Aorta (tissue), 5 donors: ENCODE results near the gene SPATS2L. TPM values are rescaled to one million over a fixed set of nuclear protein-coding genes. Genes with fewer than 3 reads are reported as not detected.

ENCODE experiments used
- ATAC-seq: fragments of 200-7000 bp; cut with Tn5 transposase; one replicate; pipeline ENCODE4 v1.9.1; 2022; ENCODE audit warnings: moderate library complexity; ENCODE audit not compliant: low FRiP score
- DNase-seq, 2 donors: peaks; one replicate each; pipeline ENCODE4 v3.0.0-alpha.2; 2020
- H3K27ac ChIP-seq, 2 donors: one replicate each; pipeline ENCODE4 v1.5.1; 2013; ENCODE audit warnings: low read length in 2 of 2, mild to moderate bottlenecking in 2 of 2, moderate library complexity in 2 of 2, control low read depth in 1 of 2, inconsistent platforms in 1 of 2, low read depth in 1 of 2
- H3K27me3 ChIP-seq, 2 donors: one replicate each; pipeline ENCODE4 v1.6.1; 2013; ENCODE audit warnings: control low read depth in 1 of 2, low read length in 1 of 2, mild to moderate bottlenecking in 1 of 2, moderate library complexity in 1 of 2; ENCODE audit not compliant: insufficient read depth in 2 of 2, control insufficient read depth in 1 of 2
- H3K36me3 ChIP-seq, 2 donors: one replicate each; pipeline ENCODE4 v1.6.1; 2013; ENCODE audit warnings: control low read depth in 1 of 2, low read length in 1 of 2, mild to moderate bottlenecking in 1 of 2; ENCODE audit not compliant: insufficient read depth in 2 of 2, control insufficient read depth in 1 of 2
- H3K4me1 ChIP-seq, 2 donors: one replicate each; pipeline ENCODE4 v1.6.1; 2013; ENCODE audit warnings: low read length in 2 of 2, control low read depth in 1 of 2, mild to moderate bottlenecking in 1 of 2, moderate library complexity in 1 of 2; ENCODE audit not compliant: insufficient read depth in 2 of 2, control insufficient read depth in 1 of 2
- H3K4me3 ChIP-seq, 2 donors: one replicate each; pipeline ENCODE4 v1.5.1; 2013; ENCODE audit warnings: low read length in 2 of 2, control low read depth in 1 of 2, mild to moderate bottlenecking in 1 of 2
- H3K9me3 ChIP-seq: one replicate; pipeline ENCODE4 v1.6.1; 2013; ENCODE audit warnings: mild to moderate bottlenecking, low read length; ENCODE audit not compliant: control insufficient read depth
- WGBS, 2 donors: extraction: QIAGEN DNeasy Blood & Tissue Kit; methylation state at CpG; one replicate each; pipeline ENCODE4 v1.1.7; 2013; 5-methylcytosine and 5-hydroxymethylcytosine counted together
- intact Hi-C, 2 donors: fragments of 100-400 bp; cut with DNase I; formaldehyde crosslinking; loops; one replicate each; pipeline versions ENCODE4 v1.14.2 to v1.15.0; 2022
- long read RNA-seq, 2 donors: library from polyadenylated mRNA; unstranded; transcript quantifications; one replicate each; pipeline ENCODE4 v2.0.0, GENCODE V29; 2020 to 2021
- polyA plus RNA-seq, 2 donors: library from polyadenylated mRNA; stranded (reverse); fragments of 200-250 nt; gene quantifications; one replicate each; pipeline ENCODE4 v1.2.3, GENCODE V29; 2013
- total RNA-seq, 2 donors: library from RNA; stranded (reverse); fragmentation: NEBNext Ultra II Directional; extraction: Animal tissue kit (Norgen Biotek cat#: 25700); gene quantifications; one replicate each; pipeline ENCODE4 v1.2.1, GENCODE V29; 2021
- donor health status: healthy with polysubstance abuse.
- donor health status: Bipolar disorder and iron deficiency.
- donor health status: DM: no; HTN: no; CAD: no.
- donor health status: DM: no; HTN: no; CAD: no.
- donor health status: DM: yes; HTN: yes; CAD: no.

SPATS2L gene, protein sequence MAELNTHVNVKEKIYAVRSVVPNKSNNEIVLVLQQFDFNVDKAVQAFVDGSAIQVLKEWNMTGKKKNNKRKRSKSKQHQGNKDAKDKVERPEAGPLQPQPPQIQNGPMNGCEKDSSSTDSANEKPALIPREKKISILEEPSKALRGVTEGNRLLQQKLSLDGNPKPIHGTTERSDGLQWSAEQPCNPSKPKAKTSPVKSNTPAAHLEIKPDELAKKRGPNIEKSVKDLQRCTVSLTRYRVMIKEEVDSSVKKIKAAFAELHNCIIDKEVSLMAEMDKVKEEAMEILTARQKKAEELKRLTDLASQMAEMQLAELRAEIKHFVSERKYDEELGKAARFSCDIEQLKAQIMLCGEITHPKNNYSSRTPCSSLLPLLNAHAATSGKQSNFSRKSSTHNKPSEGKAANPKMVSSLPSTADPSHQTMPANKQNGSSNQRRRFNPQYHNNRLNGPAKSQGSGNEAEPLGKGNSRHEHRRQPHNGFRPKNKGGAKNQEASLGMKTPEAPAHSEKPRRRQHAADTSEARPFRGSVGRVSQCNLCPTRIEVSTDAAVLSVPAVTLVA
- total RNA-seq (10 to 100 TPM; 59.8 to 67.5 TPM), polyA plus RNA-seq (10 to 100 TPM; 45.0 to 82.0 TPM)
- long read RNA-seq, donor 1, partial matches to known transcripts: 10 of 42 reads
- long read RNA-seq, donor 1, other reads (novel, unspliced or antisense): 23 of 42 reads
- long read RNA-seq, donor 2, transcript SPATS2L-204 (13 exons, 2,463 nt): major isoform, 7 of 65 reads
- long read RNA-seq, donor 2, transcript SPATS2L-202 (12 exons, 2,119 nt): minor isoform, 5 of 65 reads
- long read RNA-seq, donor 2, partial matches to known transcripts: 23 of 65 reads
- long read RNA-seq, donor 2, other reads (novel, unspliced or antisense): 29 of 65 reads

DNA sequence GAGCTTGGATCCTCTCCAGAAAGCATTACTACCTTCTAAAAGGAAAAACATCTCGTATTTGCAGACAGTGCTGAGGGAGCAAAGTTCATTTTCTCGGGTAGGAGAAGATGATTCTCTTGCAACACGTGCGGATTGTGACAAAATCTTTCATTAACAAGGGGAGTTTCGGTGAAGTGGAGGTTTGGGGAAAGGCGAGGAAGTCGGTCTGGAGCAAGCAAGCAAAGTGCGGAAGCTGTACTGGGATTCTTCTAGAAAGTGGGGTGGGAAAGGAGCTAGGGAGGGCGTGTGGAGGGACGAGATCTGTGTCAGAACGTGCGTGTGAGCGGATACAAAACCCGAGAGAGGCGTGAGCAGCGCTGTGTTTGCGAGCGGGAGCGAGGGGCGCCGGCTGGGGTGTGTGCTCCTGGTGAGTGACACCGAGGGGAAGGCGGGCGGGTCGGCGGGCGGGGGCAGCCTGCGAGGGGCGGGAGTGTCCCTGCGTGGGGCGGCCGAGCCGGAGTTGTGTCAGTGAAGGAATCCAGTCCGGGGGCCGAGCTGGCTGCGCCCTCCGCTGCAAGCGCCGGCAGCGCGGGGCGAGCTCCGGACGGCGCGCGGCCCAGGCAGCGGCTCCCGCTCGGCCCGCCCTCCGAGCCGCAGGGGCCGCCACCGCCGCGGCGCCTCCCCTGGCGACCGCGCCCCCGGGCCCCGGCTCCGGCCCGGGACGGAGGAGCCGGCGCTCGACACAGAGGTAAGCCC, at the start of gene SPATS2L:
SPATS2L (plus strand) TSS at position 498 of the 735 bp plus-strand sequence. CDS start 82,552 bp downstream, outside the sequence.
- peak within 1 kb of the TSS; percentile 69 to 74 for H3K27ac ChIP-seq
- H3K4me3 ChIP-seq: peak within 1 kb of the TSS; percentile 77 to 93
- intact Hi-C loops: loop anchor here in 1 of 2 donors (2.0 to 10.0 kb wide), 3 partner anchors 72 to 168 kb away; no protein-coding TSS in a partner anchor
- WGBS, 2 donors: 0 to 1% methylated on average over 22 to 69 of the region's 69 CpGs
- peaks cover 0 to 2% of the 10 kb centered on the region in 2 donors for H3K4me1 ChIP-seq
- H3K9me3 ChIP-seq: no peaks in the 10 kb centered on the region
- no peaks in the 10 kb centered on the region for H3K36me3 ChIP-seq
- no peaks in the 10 kb centered on the region for H3K27me3 ChIP-seq
- DNase-seq: peak; percentile 86 to 92
- peak; percentile 81 for ATAC-seq

DNA sequence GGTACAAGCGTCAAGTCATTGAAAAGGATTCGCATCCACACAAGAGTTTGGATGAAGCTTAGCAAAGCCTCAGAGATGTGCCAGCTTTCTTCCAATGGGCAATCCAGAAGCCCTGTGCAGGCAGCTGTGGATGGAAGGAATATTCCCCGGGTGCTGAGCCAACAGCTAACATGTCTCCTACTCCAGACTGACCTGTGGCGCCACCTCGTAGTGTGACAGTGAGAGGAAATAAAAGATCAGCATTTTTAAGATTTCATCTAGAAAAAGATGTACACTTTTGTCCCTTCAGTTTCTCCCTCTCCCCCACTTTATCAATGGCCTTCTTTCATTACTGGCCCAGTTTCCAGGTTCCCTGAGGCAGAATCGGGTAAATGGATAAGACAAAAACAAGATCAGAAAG, 48.9 kb upstream of the SPATS2L start:
- DNase-seq: no peak
- Histone ChIP-seq H3K4me1 (no peaks in the 10 kb centered on the region), H3K9me3 (no peaks in the 10 kb centered on the region), H3K27ac (no peak overlapping the region), H3K4me3 (no peak overlapping the region), H3K36me3 (no peaks in the 10 kb centered on the region), H3K27me3 (no peaks in the 10 kb centered on the region)
- intact Hi-C loops: no loop called here
- no peak for ATAC-seq
- WGBS, 2 donors: 88 to 90% methylated on average over 6 of the region's 6 CpGs

- DNase-seq (no peak), ATAC-seq (no peak)
- no peak overlapping the region for H3K4me3 ChIP-seq
- WGBS, 2 donors: 81 to 82% methylated on average over 5 of the region's 5 CpGs
- H3K9me3 ChIP-seq: no peaks in the 10 kb centered on the region
- intact Hi-C loops: no loop called here
- H3K4me1 ChIP-seq: no peaks in the 10 kb centered on the region
- no peaks in the 10 kb centered on the region for H3K27me3 ChIP-seq
- no peak overlapping the region for H3K27ac ChIP-seq
- no peaks in the 10 kb centered on the region for H3K36me3 ChIP-seq
Observed at GRCh38 chr2:200258081-200258480, 48.4 kb upstream of the SPATS2L start.

DNA sequence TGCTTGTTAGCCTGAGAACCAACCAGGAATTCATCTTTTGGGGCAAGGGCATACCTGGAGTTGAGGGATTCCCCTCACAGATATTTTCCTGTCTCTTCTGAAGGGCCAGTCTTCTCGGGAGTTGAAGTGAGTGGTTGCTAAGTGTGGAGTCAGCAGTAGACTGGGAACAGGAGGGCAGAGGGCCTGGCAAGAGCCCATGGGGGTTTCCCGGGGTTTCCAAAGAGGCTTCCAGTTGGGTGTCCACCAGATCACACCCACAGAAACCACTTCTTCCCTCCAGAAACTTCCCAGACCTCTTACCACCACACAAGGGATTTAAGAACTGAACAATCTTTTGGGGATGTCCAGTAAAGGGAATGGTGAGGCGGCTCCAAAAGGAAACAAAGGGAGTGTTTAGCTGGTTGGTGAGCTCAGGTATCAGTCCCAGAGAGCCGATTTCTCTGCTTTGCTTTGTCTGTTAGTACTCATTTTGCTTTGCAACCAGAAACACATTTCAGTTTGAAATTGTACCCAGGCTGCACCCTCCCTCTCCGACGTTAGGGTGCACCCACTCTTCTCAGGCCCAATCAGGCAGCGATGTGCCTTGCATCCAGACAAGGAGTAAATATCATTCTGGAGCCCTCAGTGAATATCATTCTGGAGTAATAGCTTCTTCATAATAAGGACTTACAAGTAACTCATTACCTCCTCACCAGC, 47.5 kb upstream of the SPATS2L start:
- no peak overlapping the region for H3K27ac ChIP-seq
- WGBS, 2 donors: 77 to 82% methylated on average over 7 of the region's 7 CpGs
- H3K9me3 ChIP-seq: no peaks in the 10 kb centered on the region
- no peaks in the 10 kb centered on the region for H3K36me3 ChIP-seq
- no peaks in the 10 kb centered on the region for H3K4me1 ChIP-seq
- intact Hi-C loops: no loop called here
- DNase-seq (no peak), ATAC-seq (no peak)
- no peaks in the 10 kb centered on the region for H3K27me3 ChIP-seq
- no peak overlapping the region for H3K4me3 ChIP-seq

DNA sequence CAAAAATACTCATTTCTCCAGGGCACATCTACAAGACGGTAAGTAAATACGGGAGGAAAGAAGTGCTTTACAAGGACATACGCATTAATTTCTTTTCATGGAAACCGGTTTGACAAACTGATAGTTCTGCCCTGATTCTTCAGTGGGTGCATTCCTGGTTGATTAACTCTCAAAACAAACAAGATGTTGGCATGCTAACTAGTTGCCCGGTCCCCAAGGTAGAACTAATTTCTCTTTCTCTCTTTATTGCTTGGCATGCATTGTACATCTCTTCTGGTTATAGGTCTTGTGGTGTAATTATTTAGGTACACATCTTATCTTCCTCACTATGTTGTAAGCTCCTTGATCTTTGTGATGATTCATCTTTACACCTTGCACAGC, 46.9 kb upstream of the SPATS2L start:
- Histone ChIP-seq H3K9me3 (no peaks in the 10 kb centered on the region), H3K4me3 (no peak overlapping the region), H3K27ac (no peak overlapping the region), H3K27me3 (no peaks in the 10 kb centered on the region), H3K36me3 (no peaks in the 10 kb centered on the region), H3K4me1 (no peaks in the 10 kb centered on the region)
- ATAC-seq (no peak), DNase-seq (no peak)
- WGBS, 2 donors: 81 to 84% methylated on average over 5 of the region's 5 CpGs
- intact Hi-C loops: no loop called here

GRCh38 chr2:200262047-200262446, 44.4 kb upstream of the SPATS2L start:
- Histone ChIP-seq H3K27ac (no peak overlapping the region), H3K4me1 (no peaks in the 10 kb centered on the region), H3K36me3 (no peaks in the 10 kb centered on the region), H3K27me3 (no peaks in the 10 kb centered on the region), H3K9me3 (no peaks in the 10 kb centered on the region), H3K4me3 (no peak overlapping the region)
- DNase-seq (no peak), ATAC-seq (no peak)
- 98 to 100% methylated on average over 2 of the region's 2 CpGs for WGBS, 2 donors
- intact Hi-C loops: no loop called here

- ATAC-seq (no peak), DNase-seq (no peak)
- no peaks in the 10 kb centered on the region for H3K9me3 ChIP-seq
- intact Hi-C loops: no loop called here
- H3K27me3 ChIP-seq: no peaks in the 10 kb centered on the region
- no peak overlapping the region for H3K27ac ChIP-seq
- no peak overlapping the region for H3K4me3 ChIP-seq
- no peaks in the 10 kb centered on the region for H3K36me3 ChIP-seq
- H3K4me1 ChIP-seq: no peaks in the 10 kb centered on the region
- WGBS, 2 donors: 94 to 96% methylated on average over 1 of the region's 1 CpG
Observed at GRCh38 chr2:200263279-200263678, 43.2 kb upstream of the SPATS2L start.

DNA sequence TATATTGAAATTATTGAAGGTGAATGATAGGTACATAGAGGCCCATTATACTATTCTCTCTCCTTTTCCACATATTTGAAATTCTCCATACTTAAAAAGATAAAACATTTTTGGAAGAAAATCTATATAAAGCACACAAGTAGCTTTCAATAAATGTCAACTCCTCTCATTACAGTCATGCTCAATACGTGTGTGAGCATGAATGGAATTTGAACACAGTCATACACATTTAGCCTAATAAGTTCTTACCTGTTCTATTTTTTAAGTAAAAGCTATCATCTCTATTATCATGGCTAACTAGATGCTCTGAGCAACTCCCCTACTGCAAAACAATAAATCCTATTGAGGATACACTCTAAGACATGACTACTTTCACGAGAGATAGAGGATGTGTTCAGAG, 41.9 kb upstream of the SPATS2L start:
- Histone ChIP-seq H3K4me1 (no peaks in the 10 kb centered on the region), H3K9me3 (no peaks in the 10 kb centered on the region), H3K27me3 (no peaks in the 10 kb centered on the region), H3K36me3 (no peaks in the 10 kb centered on the region), H3K27ac (no peak overlapping the region), H3K4me3 (no peak overlapping the region)
- intact Hi-C loops: no loop called here
- no peak for DNase-seq
- no peak for ATAC-seq
- WGBS, 2 donors: 52 to 72% methylated on average over 2 of the region's 2 CpGs
